Mesothelial cell of epicardium (in vitro differentiated cells): ENCODE results near the gene ENTPD8. TPM values are rescaled to one million over a fixed set of nuclear protein-coding genes. Genes with fewer than 3 reads are reported as not detected.
A peak's percentile ranks its signal among the peaks of the same experiment; 100 is the strongest.

Source experiments
- DNase-seq, 2 experiments: peaks; one replicate each; pipeline ENCODE4 v3.0.0; 2021; ENCODE audit warnings: low spot score in 2 of 2; ENCODE audit not compliant: unreplicated experiment in 2 of 2
- H3K27ac Mint-ChIP-seq: 2 replicates; pipeline ENCODE4 v1.8.0; 2021; ENCODE audit warnings: mixed read lengths
- H3K27me3 Mint-ChIP-seq: 2 replicates; pipeline ENCODE4 v1.8.0; 2021; ENCODE audit warnings: low read depth, mixed read lengths
- H3K36me3 Mint-ChIP-seq: 2 replicates; pipeline ENCODE4 v1.8.0; 2021; ENCODE audit warnings: mixed read lengths
- H3K4me1 Mint-ChIP-seq: 2 replicates; pipeline ENCODE4 v1.8.0; 2021; ENCODE audit warnings: mixed read lengths
- H3K4me3 Mint-ChIP-seq: 2 replicates; pipeline ENCODE4 v1.8.0; 2021; ENCODE audit warnings: mild to moderate bottlenecking, moderate library complexity, mixed read lengths
- H3K9me3 Mint-ChIP-seq: 2 replicates; pipeline ENCODE4 v1.8.0; 2021; ENCODE audit warnings: mixed read lengths
- total RNA-seq: library from RNA; stranded (reverse); gene quantifications from 3 replicates; pipeline ENCODE4 v1.2.1, GENCODE V29; 2021
- TF ChIP-seq, protein P1 (sequence below): fragments of 200-600 bp; sonication (generic); IDR thresholded peaks from one replicate; pipeline ENCODE4 v1.5.0; 2021; ENCODE audit warnings: antibody characterized with exemption; ENCODE audit not compliant: unreplicated experiment

Gene ENTPD8
- total RNA-seq, 1 donor from 2014 or later: 1.4 TPM

DNA sequence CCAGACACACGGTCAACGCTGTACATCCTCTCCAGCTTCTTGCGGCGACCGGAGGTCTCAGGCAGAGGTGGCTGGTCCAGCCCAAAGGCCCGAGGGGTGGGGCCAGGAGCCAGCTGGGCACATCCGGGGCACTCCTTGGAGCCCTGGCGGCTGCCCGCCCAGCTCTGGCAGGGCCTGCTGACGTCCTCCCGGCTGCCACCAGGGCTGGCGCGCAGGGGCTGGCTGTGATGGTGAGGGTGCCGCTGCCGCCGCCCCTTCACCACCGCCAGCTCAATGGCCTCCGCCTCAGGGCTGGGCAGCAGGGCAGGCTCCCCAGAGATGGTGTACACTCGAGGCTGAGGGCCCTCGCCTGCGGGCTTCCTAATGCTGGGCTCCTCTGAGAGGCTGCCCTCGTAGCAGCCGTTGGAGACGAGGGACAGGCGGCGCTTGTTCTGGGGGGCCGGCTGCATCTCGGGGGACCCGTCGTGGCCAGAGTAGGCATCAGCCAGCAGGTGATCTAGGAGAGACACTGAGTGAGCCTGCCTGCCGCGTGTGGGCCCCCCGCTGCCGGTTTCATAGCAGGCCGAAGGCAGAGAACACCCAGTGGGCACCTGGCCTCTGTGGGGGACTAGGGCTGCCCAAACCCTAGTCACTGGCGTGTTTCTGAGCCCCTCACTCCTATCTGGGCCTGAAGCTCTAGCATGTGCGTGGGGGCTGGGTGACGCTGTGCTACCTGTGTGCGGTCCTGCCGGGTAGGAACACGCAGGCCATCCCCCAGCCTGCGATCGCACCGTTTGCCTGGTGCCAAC, 16.4 kb upstream of the ENTPD8 start:
- Mint-ChIP-seq H3K9me3 (no peaks in the 10 kb centered on the region), H3K4me1 (peaks cover 13% of the 10 kb centered on the region), H3K27ac (no peak overlapping the region), H3K4me3 (peak overlapping the region; percentile 52), H3K27me3 (peaks cover 17% of the 10 kb centered on the region), H3K36me3 (peaks cover 3% of the 10 kb centered on the region)
- TF ChIP-seq, protein P1, sequence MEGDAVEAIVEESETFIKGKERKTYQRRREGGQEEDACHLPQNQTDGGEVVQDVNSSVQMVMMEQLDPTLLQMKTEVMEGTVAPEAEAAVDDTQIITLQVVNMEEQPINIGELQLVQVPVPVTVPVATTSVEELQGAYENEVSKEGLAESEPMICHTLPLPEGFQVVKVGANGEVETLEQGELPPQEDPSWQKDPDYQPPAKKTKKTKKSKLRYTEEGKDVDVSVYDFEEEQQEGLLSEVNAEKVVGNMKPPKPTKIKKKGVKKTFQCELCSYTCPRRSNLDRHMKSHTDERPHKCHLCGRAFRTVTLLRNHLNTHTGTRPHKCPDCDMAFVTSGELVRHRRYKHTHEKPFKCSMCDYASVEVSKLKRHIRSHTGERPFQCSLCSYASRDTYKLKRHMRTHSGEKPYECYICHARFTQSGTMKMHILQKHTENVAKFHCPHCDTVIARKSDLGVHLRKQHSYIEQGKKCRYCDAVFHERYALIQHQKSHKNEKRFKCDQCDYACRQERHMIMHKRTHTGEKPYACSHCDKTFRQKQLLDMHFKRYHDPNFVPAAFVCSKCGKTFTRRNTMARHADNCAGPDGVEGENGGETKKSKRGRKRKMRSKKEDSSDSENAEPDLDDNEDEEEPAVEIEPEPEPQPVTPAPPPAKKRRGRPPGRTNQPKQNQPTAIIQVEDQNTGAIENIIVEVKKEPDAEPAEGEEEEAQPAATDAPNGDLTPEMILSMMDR: no peak
- DNase-seq: peak in 1 of 2 experiments; percentile 19

DNA sequence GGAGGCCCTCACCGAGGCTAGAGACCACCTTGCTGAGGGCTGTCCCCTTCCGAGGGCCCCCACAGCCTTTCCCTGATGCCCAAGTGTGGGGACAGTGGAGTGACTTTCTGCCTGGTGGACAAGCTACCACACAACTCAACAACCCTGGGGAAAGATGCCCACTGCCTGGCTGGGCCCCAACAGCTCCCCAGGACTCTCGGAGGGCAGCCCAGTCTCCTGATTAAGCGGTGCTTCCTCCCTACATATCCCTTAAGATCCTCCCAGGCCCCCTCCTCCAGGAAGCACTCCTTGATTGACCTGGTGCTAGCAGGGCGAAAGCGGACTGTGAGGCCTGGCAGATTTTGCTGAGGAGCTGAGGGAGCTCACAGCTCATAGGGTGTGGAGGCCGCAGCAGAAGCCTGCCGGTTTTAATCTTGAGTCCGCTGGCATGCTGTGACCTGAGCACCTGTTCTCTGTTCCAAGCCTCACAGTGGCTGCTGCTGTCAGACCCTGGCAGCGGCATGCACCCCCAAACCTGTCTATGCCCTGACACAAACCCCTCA, 15.8 kb upstream of the ENTPD8 start:
- H3K27ac Mint-ChIP-seq: peak overlapping the region; percentile 47
- H3K36me3 Mint-ChIP-seq: peaks cover 3% of the 10 kb centered on the region
- no peak for DNase-seq
- H3K27me3 Mint-ChIP-seq: peaks cover 13% of the 10 kb centered on the region
- H3K9me3 Mint-ChIP-seq: no peaks in the 10 kb centered on the region
- TF ChIP-seq, protein P1: no peak
- peak overlapping the region; percentile 34 for H3K4me3 Mint-ChIP-seq
- H3K4me1 Mint-ChIP-seq: peaks cover 13% of the 10 kb centered on the region

- Mint-ChIP-seq H3K36me3 (peaks cover 3% of the 10 kb centered on the region), H3K4me1 (peaks cover 13% of the 10 kb centered on the region), H3K9me3 (no peaks in the 10 kb centered on the region), H3K27ac (peak overlapping the region; percentile 47), H3K4me3 (peak overlapping the region; percentile 34), H3K27me3 (peaks cover 9% of the 10 kb centered on the region)
- TF ChIP-seq, protein P1: no peak
- peak in 1 of 2 experiments; percentile 10 for DNase-seq
Measured at GRCh38 chr9:137456061-137456863, 15.1 kb upstream of the ENTPD8 start.

GRCh38 chr9:137455359-137455991, 14.3 kb upstream of the ENTPD8 start:
- Mint-ChIP-seq H3K9me3 (no peaks in the 10 kb centered on the region), H3K4me1 (peaks cover 13% of the 10 kb centered on the region), H3K4me3 (peak overlapping the region; percentile 30), H3K27ac (no peak overlapping the region), H3K36me3 (peaks cover 3% of the 10 kb centered on the region), H3K27me3 (peaks cover 2% of the 10 kb centered on the region)
- DNase-seq: no peak
- TF ChIP-seq, protein P1: no peak

- Mint-ChIP-seq H3K27ac (peak overlapping the region; percentile 75), H3K9me3 (no peaks in the 10 kb centered on the region), H3K4me1 (peaks cover 12% of the 10 kb centered on the region), H3K4me3 (peak overlapping the region; percentile 64), H3K36me3 (peaks cover 3% of the 10 kb centered on the region), H3K27me3 (peaks cover 1% of the 10 kb centered on the region)
- TF ChIP-seq, protein P1: no peak
- DNase-seq: peak in 1 of 2 experiments; percentile 21
Measured at GRCh38 chr9:137454597-137455358, 13.6 kb upstream of the ENTPD8 start.
